Gastrocnemius medialis (tissue), 4 donors: ENCODE measurements around the gene DSCAML1. TPM values are rescaled to one million over a fixed set of nuclear protein-coding genes. Genes with fewer than 3 reads are reported as not detected.

Experiments used
- ATAC-seq, 2 donors: fragments of 150-250 bp; one replicate each; pipeline ENCODE4 v1.9.1; 2016
- DNase-seq, 2 donors: peaks; one replicate each; pipeline ENCODE4 v3.0.0-alpha.2; 2019
- H3K27ac ChIP-seq, 4 donors: fragments of 200-600 bp; sonication (generic); 1 replicate in 1 of 4; 2 replicates in 3 of 4; pipeline ENCODE4 v1.5.1; 2016 to 2018; ENCODE audit warnings: mild to moderate bottlenecking in 2 of 4, moderate library complexity in 1 of 4
- H3K27me3 ChIP-seq, 3 donors: fragments of 200-600 bp; sonication (generic) in 2 of 3; 1 replicate in 1 of 3; 2 replicates in 2 of 3; pipeline versions ENCODE4 v1.5.1 to v1.6.0; 2016 to 2019; ENCODE audit warnings: mild to moderate bottlenecking in 1 of 3, moderate library complexity in 1 of 3
- H3K36me3 ChIP-seq, 2 donors: fragments of 200-600 bp; sonication (generic) in 1 of 2; one replicate each; pipeline ENCODE4 v1.5.1; 2017 to 2018
- H3K4me1 ChIP-seq, 2 donors: fragments of 200-600 bp; sonication (generic) in 1 of 2; one replicate each; pipeline ENCODE4 v1.5.1; 2016 to 2017; ENCODE audit warnings: mild to moderate bottlenecking in 2 of 2
- H3K4me3 ChIP-seq, 4 donors: fragments of 200-600 bp; sonication (generic) in 3 of 4; 1 replicate in 1 of 4; 2 replicates in 3 of 4; pipeline ENCODE4 v1.5.1; 2016 to 2019; ENCODE audit warnings: mild to moderate bottlenecking in 2 of 4
- H3K9me3 ChIP-seq, 3 donors: fragments of 200-600 bp; sonication (generic) in 2 of 3; 1 replicate in 1 of 3; 2 replicates in 2 of 3; pipeline ENCODE4 v1.5.1; 2016 to 2019
- POLR2A ChIP-seq, 2 donors: fragments of 450-650 bp; IDR thresholded peaks; one replicate each; pipeline ENCODE4 v1.6.1; 2017; ENCODE audit warnings: antibody characterized with exemption in 2 of 2, mild to moderate bottlenecking in 2 of 2, moderate library complexity in 2 of 2
- in situ Hi-C, 4 donors: fragments of 200-750 bp; cut with MboI; loops; one replicate each; pipeline versions ENCODE4 v1.15.0 to v1.8.0; 2017; ENCODE audit warnings: low sequenced_read_pairs in 4 of 4
- intact Hi-C: fragments of 100-400 bp; cut with DNase I; formaldehyde crosslinking; loops from one replicate; pipeline ENCODE4 v1.15.1; 2023; ENCODE audit warnings: low total_unique reads
- total RNA-seq, 4 donors: library from RNA; depleted of rRNA; stranded (reverse); fragments of >200 nt; gene quantifications; one replicate each; pipeline versions ENCODE4 v1.1.0 to v1.2.3, GENCODE V29; 2016
- TF ChIP-seq, protein P1 (sequence below), 5 experiments: fragments of 450-650 bp in 3 of 5; fragments of 200-600 bp in 2 of 5; sonication (generic) in 2 of 5; IDR thresholded peaks in 4 of 5; conservative IDR thresholded peaks in 1 of 5; 1 replicate in 4 of 5; 2 replicates in 1 of 5; pipeline ENCODE4 v1.5.1; 2016 to 2019; ENCODE audit warnings: antibody characterized with exemption in 5 of 5, mild to moderate bottlenecking in 3 of 5, moderate library complexity in 3 of 5

The DSCAML1 gene
- total RNA-seq, 4 donors from 2014 or later, result 0.05 to 0.15 (median 0.07) TPM

DNA sequence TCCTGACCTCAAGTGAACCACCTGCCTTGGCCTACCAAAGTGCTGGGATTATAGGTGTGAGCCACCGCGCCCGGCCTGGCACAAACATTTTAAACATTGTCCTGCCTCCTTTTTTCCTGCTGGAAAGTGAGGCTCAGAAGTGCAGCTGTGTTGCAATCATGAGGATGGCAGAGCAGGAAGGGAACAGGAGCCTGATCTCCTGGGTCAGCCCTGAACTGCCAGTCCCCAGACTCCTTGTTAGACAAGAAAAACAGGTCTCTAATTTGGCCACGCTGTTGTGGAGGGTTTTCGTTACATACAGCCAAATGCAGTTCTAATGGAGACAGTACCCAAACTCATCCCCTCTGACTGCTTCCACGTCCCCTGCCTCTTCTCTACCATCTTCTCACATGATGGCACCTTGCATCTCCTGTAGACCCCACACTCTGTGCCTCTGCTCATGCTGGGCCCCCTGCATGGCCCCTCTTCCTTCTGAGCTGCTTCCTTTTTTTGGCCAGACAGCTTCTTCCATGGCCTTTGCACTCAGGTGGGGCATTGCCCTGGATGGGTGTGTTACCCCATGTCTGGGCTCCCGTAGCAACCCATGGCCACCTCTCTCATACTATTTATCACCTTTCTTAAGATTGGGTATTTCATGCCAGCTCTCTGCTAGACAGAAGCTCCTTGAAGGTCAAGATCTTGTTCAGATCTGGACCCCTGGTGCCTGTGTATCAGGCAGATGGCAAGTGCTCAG, 242.2 kb downstream of the DSCAML1 start:
- intact Hi-C loops, result no loop called here
- Histone ChIP-seq H3K4me1 (no peaks in the 10 kb centered on the region), H3K27ac (no peak overlapping the region), H3K4me3 (no peak overlapping the region), H3K36me3 (no peaks in the 10 kb centered on the region), H3K27me3 (peaks cover 0 to 4% (median 0%) of the 10 kb centered on the region in 3 donors), H3K9me3 (no peaks in the 10 kb centered on the region)
- in situ Hi-C loops, result no loop called here
- ATAC-seq (no peak), DNase-seq (no peak)
- TF ChIP-seq, protein P1, sequence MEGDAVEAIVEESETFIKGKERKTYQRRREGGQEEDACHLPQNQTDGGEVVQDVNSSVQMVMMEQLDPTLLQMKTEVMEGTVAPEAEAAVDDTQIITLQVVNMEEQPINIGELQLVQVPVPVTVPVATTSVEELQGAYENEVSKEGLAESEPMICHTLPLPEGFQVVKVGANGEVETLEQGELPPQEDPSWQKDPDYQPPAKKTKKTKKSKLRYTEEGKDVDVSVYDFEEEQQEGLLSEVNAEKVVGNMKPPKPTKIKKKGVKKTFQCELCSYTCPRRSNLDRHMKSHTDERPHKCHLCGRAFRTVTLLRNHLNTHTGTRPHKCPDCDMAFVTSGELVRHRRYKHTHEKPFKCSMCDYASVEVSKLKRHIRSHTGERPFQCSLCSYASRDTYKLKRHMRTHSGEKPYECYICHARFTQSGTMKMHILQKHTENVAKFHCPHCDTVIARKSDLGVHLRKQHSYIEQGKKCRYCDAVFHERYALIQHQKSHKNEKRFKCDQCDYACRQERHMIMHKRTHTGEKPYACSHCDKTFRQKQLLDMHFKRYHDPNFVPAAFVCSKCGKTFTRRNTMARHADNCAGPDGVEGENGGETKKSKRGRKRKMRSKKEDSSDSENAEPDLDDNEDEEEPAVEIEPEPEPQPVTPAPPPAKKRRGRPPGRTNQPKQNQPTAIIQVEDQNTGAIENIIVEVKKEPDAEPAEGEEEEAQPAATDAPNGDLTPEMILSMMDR (IDR thresholded peaks at IDR 0.05 in 4 of 5, conservative IDR thresholded peaks at IDR 0.05 in 1 of 5), result no peak
- TF ChIP-seq POLR2A (IDR thresholded peaks at IDR 0.05), result no peak

DNA sequence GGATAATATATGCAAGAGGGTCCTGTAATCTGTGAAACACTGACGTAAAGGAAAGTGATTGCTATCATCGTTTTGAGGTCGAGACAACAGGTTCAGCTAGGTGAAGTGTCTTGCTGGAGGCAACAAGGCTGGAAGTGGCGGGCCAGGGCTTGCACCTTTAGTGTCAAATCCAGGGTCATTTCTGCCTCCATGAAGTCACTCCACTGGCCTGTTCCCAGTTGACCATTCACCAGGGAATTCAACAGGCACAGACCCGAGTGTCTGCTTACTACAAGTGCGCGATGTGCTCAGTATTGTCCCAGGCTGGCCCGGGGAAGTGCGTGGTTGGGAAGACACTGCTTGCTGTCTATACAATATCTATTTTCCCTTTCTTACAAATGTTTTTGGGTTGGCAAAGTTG, 244.4 kb downstream of the DSCAML1 start:
- DNase-seq, result no peak
- TF ChIP-seq, protein P1 (IDR thresholded peaks at IDR 0.05 in 4 of 5, conservative IDR thresholded peaks at IDR 0.05 in 1 of 5), result no peak
- no peak for TF ChIP-seq POLR2A (IDR thresholded peaks at IDR 0.05)
- Histone ChIP-seq H3K9me3 (no peaks in the 10 kb centered on the region), H3K27me3 (peaks cover 0 to 5% (median 4%) of the 10 kb centered on the region in 3 donors), H3K4me3 (no peak overlapping the region), H3K4me1 (no peaks in the 10 kb centered on the region), H3K27ac (no peak overlapping the region), H3K36me3 (no peaks in the 10 kb centered on the region)
- no peak for ATAC-seq
- in situ Hi-C loops (no loop called here), intact Hi-C loops (no loop called here)

DNA sequence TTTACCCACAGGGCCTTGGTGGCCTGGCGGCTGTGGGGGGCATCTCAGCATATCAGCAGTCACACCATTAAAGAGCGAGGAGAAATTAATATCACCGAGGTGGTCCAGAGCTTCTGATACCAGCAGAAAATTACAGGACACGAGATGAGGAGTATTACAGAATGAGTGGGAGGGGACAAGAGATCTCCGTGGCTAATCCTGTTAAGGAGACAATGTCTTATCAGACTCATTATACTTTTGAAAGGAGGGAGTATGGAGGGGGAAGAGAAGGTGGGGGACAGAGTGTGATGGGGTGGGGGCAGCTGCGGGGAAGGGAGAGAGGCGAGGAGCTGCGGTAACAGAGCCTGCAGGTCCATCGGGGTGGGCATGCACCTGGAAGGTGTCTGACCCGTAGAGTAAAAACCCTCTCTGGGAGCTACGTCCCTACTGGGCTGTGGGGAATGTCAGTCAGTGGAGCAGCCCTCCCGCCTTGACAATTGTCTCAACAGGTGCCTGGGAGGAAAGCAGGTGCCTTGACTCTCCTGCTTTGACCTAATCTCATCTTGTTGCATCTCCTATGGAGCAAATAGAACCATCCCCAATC, 245.2 kb downstream of the DSCAML1 start:
- intact Hi-C loops (no loop called here), in situ Hi-C loops (no loop called here)
- Histone ChIP-seq H3K9me3 (no peaks in the 10 kb centered on the region), H3K27me3 (peaks cover 0 to 6% (median 2%) of the 10 kb centered on the region in 3 donors), H3K27ac (no peak overlapping the region), H3K4me3 (no peak overlapping the region), H3K4me1 (no peaks in the 10 kb centered on the region), H3K36me3 (no peaks in the 10 kb centered on the region)
- no peak for DNase-seq
- ATAC-seq, result no peak
- TF ChIP-seq, protein P1 (IDR thresholded peaks at IDR 0.05 in 4 of 5, conservative IDR thresholded peaks at IDR 0.05 in 1 of 5), result no peak
- no peak for TF ChIP-seq POLR2A (IDR thresholded peaks at IDR 0.05)

DNA sequence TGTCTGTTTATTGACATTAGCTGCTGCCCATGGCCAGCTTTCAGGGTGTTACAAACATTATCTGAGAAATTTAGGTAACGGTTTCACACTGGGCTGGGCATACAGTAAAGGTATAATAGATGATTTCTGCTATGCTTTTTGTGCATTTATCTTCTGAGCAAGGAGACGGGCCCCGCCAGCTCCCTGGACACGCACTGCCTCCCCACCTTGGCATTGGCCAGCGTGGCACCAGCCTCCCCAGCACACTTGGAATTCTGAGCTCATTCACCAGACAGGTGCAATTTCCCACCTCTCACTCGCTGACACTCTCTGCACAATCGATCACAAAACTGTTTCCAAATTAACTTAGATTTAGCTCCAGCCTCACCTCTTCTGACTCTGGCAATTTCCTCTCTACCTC, 246.6 kb downstream of the DSCAML1 start:
- TF ChIP-seq, protein P1 (IDR thresholded peaks at IDR 0.05 in 4 of 5, conservative IDR thresholded peaks at IDR 0.05 in 1 of 5), result no peak
- no peak for TF ChIP-seq POLR2A (IDR thresholded peaks at IDR 0.05)
- in situ Hi-C loops (no loop called here), intact Hi-C loops (no loop called here)
- Histone ChIP-seq H3K4me3 (no peak overlapping the region), H3K9me3 (no peaks in the 10 kb centered on the region), H3K27me3 (peaks cover 0 to 6% (median 0%) of the 10 kb centered on the region in 3 donors), H3K36me3 (no peaks in the 10 kb centered on the region), H3K27ac (no peak overlapping the region), H3K4me1 (no peaks in the 10 kb centered on the region)
- ATAC-seq (no peak), DNase-seq (no peak)
